A673 (cell line): Measurements from ENCODE around the gene CCL5. TPM values are rescaled to one million over a fixed set of nuclear protein-coding genes. Genes with fewer than 3 reads are reported as not detected.

ENCODE experiments used
- BruUV-seq: library from RNA; stranded (reverse); fragments of 400-500 nt; replicated peaks from 2 replicates; lab custom pipeline; 2021; lab: Mats Ljungman, UMichigan
- CTCF ChIA-PET: fragments of 300-600 bp; sonication (Branson Sonifier 250); formaldehyde crosslinking; loops from one replicate; lab custom pipeline; 2022; ENCODE audit warnings: antibody characterized with exemption; lab: Charles Lee
- POLR2A ChIA-PET: fragments of 300-600 bp; sonication (Branson Sonifier 250); formaldehyde crosslinking; loops from one replicate; lab custom pipeline; 2022; ENCODE audit warnings: antibody characterized with exemption; ENCODE audit not compliant: low non-redundant PET; lab: Charles Lee
- DNase-seq: peaks from one replicate; pipeline ENCODE4 v3.0.0-alpha.2; 2015; ENCODE audit warnings: low spot score
- H3K27ac ChIP-seq: fragments of 200-600 bp; sonication (generic); 2 replicates; pipeline ENCODE4 v1.5.1; 2016; ENCODE audit warnings: mixed run types, low read depth, mild to moderate bottlenecking, mixed read lengths, antibody characterized with exemption, low read length; ENCODE audit not compliant: poor library complexity, severe bottlenecking
- H3K27me3 ChIP-seq: fragments of 200-600 bp; sonication (generic); replicated peaks from 2 replicates; pipeline ENCODE4 v1.6.1; 2017; ENCODE audit warnings: mixed run types, low read depth, mild to moderate bottlenecking, mixed read lengths, antibody characterized with exemption, low read length; ENCODE audit not compliant: insufficient read depth, poor library complexity
- H3K36me3 ChIP-seq: fragments of 200-600 bp; sonication (generic); 2 replicates; pipeline ENCODE4 v1.6.1; 2016; ENCODE audit warnings: mixed run types, mild to moderate bottlenecking, mixed read lengths, antibody characterized with exemption, low read length; ENCODE audit not compliant: insufficient read depth, poor library complexity, severe bottlenecking
- H3K4me1 ChIP-seq: fragments of 200-600 bp; sonication (generic); 2 replicates; pipeline ENCODE4 v1.6.1; 2017; ENCODE audit warnings: mixed run types, mild to moderate bottlenecking, mixed read lengths, antibody characterized with exemption, low read length; ENCODE audit not compliant: insufficient read depth, poor library complexity, severe bottlenecking
- H3K4me3 ChIP-seq: fragments of 200-600 bp; sonication (generic); 2 replicates; pipeline ENCODE4 v1.5.1; 2016; ENCODE audit warnings: low read depth, mixed run types, mild to moderate bottlenecking, mixed read lengths, low read length; ENCODE audit not compliant: poor library complexity, severe bottlenecking
- H3K9me3 ChIP-seq: fragments of 200-600 bp; sonication (generic); 2 replicates; pipeline ENCODE4 v1.6.1; 2016; ENCODE audit warnings: mixed run types, low read depth, mild to moderate bottlenecking, mixed read lengths, antibody characterized with exemption, low read length; ENCODE audit not compliant: poor library complexity, severe bottlenecking
- CTCF ChIP-seq: fragments of 300-800, 200-600 bp; sonication (generic); conservative IDR thresholded peaks from 2 replicates; pipeline ENCODE4 v1.5.1; 2017; ENCODE audit warnings: low read depth, mild to moderate bottlenecking, antibody characterized with exemption, low read length, moderate library complexity, mixed read lengths
- EZH2 ChIP-seq: fragments of 200-600 bp; sonication (generic); IDR thresholded peaks from 2 replicates; pipeline ENCODE4 v1.6.1; 2017; ENCODE audit warnings: borderline replicate concordance, low read depth, mild to moderate bottlenecking, mixed read lengths, antibody characterized with exemption, low read length; ENCODE audit not compliant: poor library complexity, severe bottlenecking
- intact Hi-C: fragments of 100-400 bp; cut with micrococcal nuclease; formaldehyde crosslinking; loops from one replicate; pipeline ENCODE4 v1.10.0; 2022; ENCODE audit not compliant: unreplicated experiment
- total RNA-seq: library from RNA; stranded (reverse); gene quantifications from 2 replicates; pipeline ENCODE4 v1.2.3, GENCODE V29; 2021

The CCL5 gene
- total RNA-seq, 1 experiment from 2014 or later: not detected

- Histone ChIP-seq H3K9me3 (no peaks in the 10 kb centered on the region), H3K27ac (no peak within 1 kb of the TSS), H3K27me3 (no peaks in the 10 kb centered on the region), H3K4me3 (no peak within 1 kb of the TSS), H3K4me1 (no peaks in the 10 kb centered on the region), H3K36me3 (no peaks in the 10 kb centered on the region)
- DNase-seq: no peak
- no TSS peak for BruUV-seq
- TF ChIP-seq CTCF (no peak), EZH2 (no peak)
- CTCF ChIA-PET: no interaction called here
- POLR2A ChIA-PET: no interaction called here
- intact Hi-C loops: no loop called here
Measured at GRCh38 chr17:35868737-35869136, 11.4 kb downstream of the CCL5 start, which contains the start of gene HEATR9. Gene HEATR9 (minus strand): TSS chr17:35868891. CDS start chr17:35868742, 149 bp downstream.

DNA sequence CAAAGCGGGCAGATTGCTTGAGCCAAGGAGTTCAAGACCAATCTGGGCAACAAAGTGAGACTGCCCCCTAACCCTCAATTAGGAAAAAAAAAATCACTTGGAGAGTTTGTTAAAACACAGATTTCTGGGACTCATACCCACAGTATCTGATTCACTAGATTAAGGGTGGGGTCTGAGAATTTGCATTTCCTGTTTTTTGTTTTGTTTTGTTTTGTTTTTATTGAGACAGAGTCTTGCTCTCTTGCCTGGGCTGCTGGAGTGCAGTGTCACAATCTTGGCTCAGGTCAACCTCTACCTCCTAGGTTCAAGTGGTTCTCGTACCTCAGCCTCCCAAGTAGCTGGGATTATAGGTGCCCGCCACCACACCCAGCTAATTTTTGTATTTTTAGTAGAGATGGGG lies 12.6 kb downstream of the CCL5 start:
- no peak for DNase-seq
- intact Hi-C loops: no loop called here
- no peaks in the 10 kb centered on the region for H3K9me3 ChIP-seq
- no peak overlapping the region for H3K27ac ChIP-seq
- CTCF ChIA-PET: no interaction called here
- BruUV-seq: no TSS peak
- no peaks in the 10 kb centered on the region for H3K36me3 ChIP-seq
- no peak overlapping the region for H3K4me3 ChIP-seq
- no peaks in the 10 kb centered on the region for H3K4me1 ChIP-seq
- POLR2A ChIA-PET: no interaction called here
- H3K27me3 ChIP-seq: no peaks in the 10 kb centered on the region
- no peak for TF ChIP-seq CTCF
- no peak for TF ChIP-seq EZH2

DNA sequence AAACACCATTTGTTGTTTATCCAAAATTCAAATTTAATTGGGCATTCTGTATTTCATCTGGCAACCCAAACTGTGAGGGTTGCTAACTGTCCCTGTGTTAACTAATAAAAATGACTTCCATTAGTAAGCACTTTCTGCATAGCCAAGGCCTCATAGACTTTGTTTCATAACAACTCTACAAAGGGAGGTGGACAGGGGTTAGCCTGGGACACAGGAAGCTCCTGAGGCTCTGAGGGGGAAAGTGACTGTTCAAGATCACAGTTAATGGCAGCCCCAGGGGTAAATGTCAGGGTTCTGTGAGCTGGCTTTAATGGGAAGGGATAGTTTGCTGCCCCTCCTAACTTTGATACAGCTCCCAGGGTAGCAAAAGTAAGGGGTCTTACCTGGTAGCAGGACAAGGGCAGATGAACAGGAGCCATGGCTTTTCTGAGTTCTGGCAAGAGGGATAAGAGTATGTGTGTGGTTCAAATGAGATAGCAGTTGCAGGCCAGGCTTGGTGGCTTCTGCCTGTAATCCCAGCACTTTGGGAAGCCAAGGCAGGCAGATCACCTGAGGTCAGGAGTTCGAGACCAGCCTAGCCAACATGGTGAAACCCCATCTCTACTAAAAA lies 13.7 kb downstream of the CCL5 start:
- Histone ChIP-seq H3K36me3 (no peaks in the 10 kb centered on the region), H3K4me3 (no peak overlapping the region), H3K4me1 (no peaks in the 10 kb centered on the region), H3K27me3 (no peaks in the 10 kb centered on the region), H3K27ac (no peak overlapping the region), H3K9me3 (no peaks in the 10 kb centered on the region)
- DNase-seq: no peak
- no peak for TF ChIP-seq EZH2
- no peak for TF ChIP-seq CTCF
- ChIA-PET CTCF (no interaction called here), POLR2A (no interaction called here)
- BruUV-seq: no TSS peak
- intact Hi-C loops: no loop called here
